ENCODE measurements around the gene MPP3. TPM values are rescaled to one million over a fixed set of nuclear protein-coding genes. Genes with fewer than 3 reads are reported as not detected.
"Not testable (repeated sequence)": the region's sequence is repeated elsewhere in the genome, so short reads cannot be mapped to it uniquely, and the experiment has no call there.

MPP3 gene
- 5.8 TPM for polyA plus RNA-seq (ENCODE audit: insufficient read length)

- DNase-seq, result peak; percentile 80
Measured at GRCh38 chr17:43832976-43833829, at the start of gene MPP3. Gene MPP3 (minus strand): TSS chr17:43833146. CDS start chr17:43831906, 1,240 bp downstream.

GRCh38 chr17:43881758-43882505 lies 49.0 kb upstream of the MPP3 start:
- no peak for DNase-seq

- DNase-seq, result no peak
Measured at GRCh38 chr17:43881181-43881580, 48.2 kb upstream of the MPP3 start.

GRCh38 chr17:43880420-43880991 lies 47.6 kb upstream of the MPP3 start:
- peak; percentile 27 for DNase-seq

- DNase-seq, result no peak
Measured at GRCh38 chr17:43879723-43880419, 46.9 kb upstream of the MPP3 start.

- DNase-seq, result peak; percentile 81
Measured at GRCh38 chr17:43878260-43879175, 45.6 kb upstream of the MPP3 start.

- DNase-seq, result no peak
Measured at GRCh38 chr17:43877451-43878155, 44.7 kb upstream of the MPP3 start.

GRCh38 chr17:43877031-43877430 lies 44.1 kb upstream of the MPP3 start:
- DNase-seq, result no peak

GRCh38 chr17:43875476-43876147 lies 42.7 kb upstream of the MPP3 start:
- DNase-seq, result no peak

GRCh38 chr17:43874293-43874692 lies 41.3 kb upstream of the MPP3 start:
- DNase-seq, result no peak

GRCh38 chr17:43873815-43874214 lies 40.9 kb upstream of the MPP3 start:
- DNase-seq, result no peak

- DNase-seq, result no peak
Measured at GRCh38 chr17:43873091-43873490, 40.1 kb upstream of the MPP3 start.

GRCh38 chr17:43871946-43872690 lies 39.2 kb upstream of the MPP3 start:
- DNase-seq, result no peak

GRCh38 chr17:43869031-43869430 lies 36.1 kb upstream of the MPP3 start:
- not testable (repeated sequence) for DNase-seq

- DNase-seq, result no peak
Measured at GRCh38 chr17:43868226-43868994, 35.5 kb upstream of the MPP3 start.

- DNase-seq, result no peak
Measured at GRCh38 chr17:43864161-43864984, 31.4 kb upstream of the MPP3 start.

- no peak for DNase-seq
Measured at GRCh38 chr17:43861960-43862359, 29.0 kb upstream of the MPP3 start.
